Activated T-helper 17 cell treated with anti-CD3 and anti-CD28 coated beads, Interleukin-2, amount 50 U/mL, for 72 hours (primary cell): ENCODE data around the gene BCKDHA. TPM values are rescaled to one million over a fixed set of nuclear protein-coding genes. Genes with fewer than 3 reads are reported as not detected.
A peak's percentile ranks its signal among the peaks of the same experiment; 100 is the strongest.
"Not testable (repeated sequence)": the region's sequence is repeated elsewhere in the genome, so short reads cannot be mapped to it uniquely, and the experiment has no call there.

Experiments used
- ATAC-seq: fragments of 150-1000 bp; cut with Tn5 transposase; replicated peaks from 2 replicates; pipeline ENCODE4 v1.10.0; 2021; ENCODE audit warnings: mild to moderate bottlenecking, moderate library complexity
- H3K27ac Mint-ChIP-seq: one replicate; pipeline ENCODE4 v1.8.0; 2022; ENCODE audit warnings: mixed read lengths
- H3K27me3 Mint-ChIP-seq: one replicate; pipeline ENCODE4 v1.8.0; 2022; ENCODE audit warnings: mixed read lengths
- H3K36me3 Mint-ChIP-seq: one replicate; pipeline ENCODE4 v1.8.0; 2022; ENCODE audit warnings: low read depth, mild to moderate bottlenecking, mixed read lengths
- H3K4me1 Mint-ChIP-seq: one replicate; pipeline ENCODE4 v1.8.0; 2022; ENCODE audit warnings: mixed read lengths
- H3K4me3 Mint-ChIP-seq: one replicate; pipeline ENCODE4 v1.8.0; 2022; ENCODE audit warnings: mild to moderate bottlenecking, mixed read lengths
- H3K9me3 Mint-ChIP-seq: one replicate; pipeline ENCODE4 v1.8.0; 2022; ENCODE audit warnings: mixed read lengths
- total RNA-seq, 2 donors: library from RNA; stranded (reverse); gene quantifications; one replicate each; pipeline ENCODE4 v1.2.3, GENCODE V29; 2022

Gene BCKDHA
- total RNA-seq, 2 donors from 2014 or later: 19.4 to 48.1 TPM

- H3K36me3 Mint-ChIP-seq: peaks cover 53% of the 10 kb centered on the region
- ATAC-seq: no peak
- H3K4me1 Mint-ChIP-seq: peaks cover 14% of the 10 kb centered on the region
- H3K4me3 Mint-ChIP-seq: no peak overlapping the region
- no peaks in the 10 kb centered on the region for H3K9me3 Mint-ChIP-seq
- no peak overlapping the region for H3K27ac Mint-ChIP-seq
- no peaks in the 10 kb centered on the region for H3K27me3 Mint-ChIP-seq
Observed at GRCh38 chr19:41434450-41434849, 36.8 kb downstream of the BCKDHA start.

- H3K36me3 Mint-ChIP-seq: peaks cover 45% of the 10 kb centered on the region
- not testable (repeated sequence) for H3K9me3 Mint-ChIP-seq, H3K27me3 Mint-ChIP-seq, ATAC-seq, H3K4me3 Mint-ChIP-seq, H3K27ac Mint-ChIP-seq
- H3K4me1 Mint-ChIP-seq: peaks cover 14% of the 10 kb centered on the region
Observed at GRCh38 chr19:41435376-41435775, 37.8 kb downstream of the BCKDHA start.

DNA sequence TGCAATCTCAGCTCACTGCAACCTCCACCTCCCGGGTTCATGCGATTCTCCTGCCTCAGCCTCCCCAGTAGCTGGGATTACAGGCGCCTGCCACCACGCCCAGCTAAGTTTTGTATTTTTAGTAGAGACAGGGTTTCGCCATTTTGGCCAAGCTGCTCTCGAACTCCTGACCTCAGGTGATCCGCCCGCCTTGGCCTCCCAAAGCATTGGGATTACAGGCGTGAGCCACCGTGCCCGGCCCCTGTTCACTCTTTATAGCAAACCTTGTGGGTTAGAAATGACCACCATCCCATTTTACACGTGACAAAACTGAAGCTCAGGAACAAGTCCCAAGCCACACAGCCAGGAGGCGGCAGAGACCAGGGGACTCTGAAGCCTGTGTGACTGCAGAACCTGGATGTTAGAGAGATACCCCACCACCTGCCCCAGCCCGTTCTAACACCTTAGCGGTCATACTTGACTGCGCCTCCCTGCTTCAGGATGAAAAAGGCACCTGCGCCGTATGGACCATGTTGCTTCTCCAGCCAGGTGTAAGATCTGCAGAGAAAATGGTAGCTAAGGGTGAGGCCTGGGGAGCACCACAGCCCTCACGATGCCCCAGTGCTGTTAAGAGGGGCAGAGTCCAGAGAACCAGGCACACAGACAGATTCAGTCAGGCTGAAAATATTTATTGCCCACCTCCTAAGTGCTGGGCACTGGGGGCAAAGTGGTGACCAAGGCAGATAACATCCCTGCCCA, 38.5 kb downstream of the BCKDHA start:
- no peak for ATAC-seq
- H3K9me3 Mint-ChIP-seq: no peaks in the 10 kb centered on the region
- H3K4me3 Mint-ChIP-seq: no peak overlapping the region
- H3K36me3 Mint-ChIP-seq: peaks cover 42% of the 10 kb centered on the region
- no peak overlapping the region for H3K27ac Mint-ChIP-seq
- peaks cover 11% of the 10 kb centered on the region for H3K4me1 Mint-ChIP-seq
- H3K27me3 Mint-ChIP-seq: no peaks in the 10 kb centered on the region

- H3K27ac Mint-ChIP-seq: no peak overlapping the region
- no peaks in the 10 kb centered on the region for H3K27me3 Mint-ChIP-seq
- ATAC-seq: no peak
- H3K9me3 Mint-ChIP-seq: no peaks in the 10 kb centered on the region
- no peak overlapping the region for H3K4me3 Mint-ChIP-seq
- peaks cover 37% of the 10 kb centered on the region for H3K36me3 Mint-ChIP-seq
- H3K4me1 Mint-ChIP-seq: peaks cover 9% of the 10 kb centered on the region
Observed at GRCh38 chr19:41436674-41436951, 39.0 kb downstream of the BCKDHA start.

DNA sequence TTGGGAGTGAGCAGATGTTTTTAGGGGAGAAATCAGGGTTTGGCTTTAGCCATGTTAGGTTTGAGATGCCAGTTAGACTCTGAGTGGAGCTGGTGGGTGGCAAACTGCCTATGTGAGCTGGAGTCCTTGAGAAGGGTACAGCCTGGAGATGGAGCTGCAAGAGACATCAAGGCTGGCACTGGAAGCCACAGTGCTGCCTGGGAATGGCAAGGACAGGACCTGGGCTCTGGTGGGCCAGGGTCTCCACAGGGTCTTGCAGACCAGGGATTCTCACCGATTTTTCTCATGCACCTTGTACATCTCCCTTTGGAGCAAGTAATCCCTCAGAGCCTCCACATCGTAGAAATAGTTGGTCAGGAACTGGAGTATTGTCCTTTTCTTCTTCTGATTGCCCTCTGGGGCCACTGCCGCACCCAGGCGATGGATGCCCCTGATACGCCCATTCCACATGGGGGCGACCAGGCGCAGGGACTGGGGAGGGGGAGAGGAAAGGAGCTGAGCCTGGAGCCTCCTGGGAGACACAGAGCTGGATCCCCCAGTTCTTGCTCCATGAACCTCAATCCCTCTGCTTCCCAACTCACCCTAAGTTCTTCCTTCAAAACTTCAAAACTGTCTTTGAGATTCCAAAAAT, 40.4 kb downstream of the BCKDHA start:
- no peaks in the 10 kb centered on the region for H3K9me3 Mint-ChIP-seq
- H3K27me3 Mint-ChIP-seq: no peaks in the 10 kb centered on the region
- H3K4me3 Mint-ChIP-seq: no peak overlapping the region
- peaks cover 23% of the 10 kb centered on the region for H3K36me3 Mint-ChIP-seq
- no peak for ATAC-seq
- peaks cover 9% of the 10 kb centered on the region for H3K4me1 Mint-ChIP-seq
- no peak overlapping the region for H3K27ac Mint-ChIP-seq

GRCh38 chr19:41439441-41440222, 42.0 kb downstream of the BCKDHA start, which contains the start of gene DMAC2:
Gene DMAC2 (minus strand): TSS chr19:41439912. CDS start chr19:41439899, 13 bp downstream.
- no peak within 1 kb of the TSS for H3K27ac Mint-ChIP-seq
- peaks cover 10% of the 10 kb centered on the region for H3K36me3 Mint-ChIP-seq

DNA sequence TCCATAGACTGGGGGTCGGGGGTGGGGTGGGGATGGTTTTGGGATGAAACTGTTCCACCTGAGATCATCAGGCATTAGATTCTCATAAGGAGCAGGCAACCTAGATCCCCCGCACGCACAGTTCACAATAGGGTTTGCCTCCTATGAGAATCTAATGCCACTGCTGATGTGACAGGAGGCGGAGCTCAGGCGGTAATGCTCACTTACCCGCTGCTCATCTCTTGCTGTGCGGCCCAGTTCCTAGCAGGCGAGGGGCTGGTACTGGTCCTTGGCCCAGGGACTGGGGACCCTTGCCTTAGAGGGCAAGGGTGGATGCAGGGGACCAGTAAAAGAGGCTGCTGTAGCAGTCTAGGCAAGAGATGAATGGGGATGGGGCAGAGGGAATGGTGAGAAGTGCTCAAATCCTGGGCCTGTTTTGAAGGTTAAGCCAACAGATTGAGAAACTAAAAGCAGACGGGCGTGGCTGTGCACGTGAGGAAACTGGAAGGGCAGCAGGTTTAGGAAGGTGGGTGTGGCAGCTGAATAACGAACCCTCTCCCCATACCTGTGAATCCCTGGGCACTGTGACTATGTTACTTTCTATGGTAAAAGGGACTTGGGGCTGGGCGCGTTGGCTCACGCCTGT, 43.8 kb downstream of the BCKDHA start:
- no peak overlapping the region for H3K4me3 Mint-ChIP-seq
- ATAC-seq: no peak
- H3K9me3 Mint-ChIP-seq: no peaks in the 10 kb centered on the region
- H3K27me3 Mint-ChIP-seq: peaks cover 6% of the 10 kb centered on the region
- H3K27ac Mint-ChIP-seq: no peak overlapping the region
- H3K4me1 Mint-ChIP-seq: peaks cover 8% of the 10 kb centered on the region
- peaks cover 5% of the 10 kb centered on the region for H3K36me3 Mint-ChIP-seq

More at GRCh38 chr19:41439441-41440222, 42.0 kb downstream of the BCKDHA start, which contains the start of gene DMAC2:
- peak; percentile 97 for ATAC-seq
- Mint-ChIP-seq H3K4me1 (peaks cover 9% of the 10 kb centered on the region), H3K4me3 (no peak within 1 kb of the TSS), H3K9me3 (no peaks in the 10 kb centered on the region), H3K27me3 (peaks cover 6% of the 10 kb centered on the region)

DNA sequence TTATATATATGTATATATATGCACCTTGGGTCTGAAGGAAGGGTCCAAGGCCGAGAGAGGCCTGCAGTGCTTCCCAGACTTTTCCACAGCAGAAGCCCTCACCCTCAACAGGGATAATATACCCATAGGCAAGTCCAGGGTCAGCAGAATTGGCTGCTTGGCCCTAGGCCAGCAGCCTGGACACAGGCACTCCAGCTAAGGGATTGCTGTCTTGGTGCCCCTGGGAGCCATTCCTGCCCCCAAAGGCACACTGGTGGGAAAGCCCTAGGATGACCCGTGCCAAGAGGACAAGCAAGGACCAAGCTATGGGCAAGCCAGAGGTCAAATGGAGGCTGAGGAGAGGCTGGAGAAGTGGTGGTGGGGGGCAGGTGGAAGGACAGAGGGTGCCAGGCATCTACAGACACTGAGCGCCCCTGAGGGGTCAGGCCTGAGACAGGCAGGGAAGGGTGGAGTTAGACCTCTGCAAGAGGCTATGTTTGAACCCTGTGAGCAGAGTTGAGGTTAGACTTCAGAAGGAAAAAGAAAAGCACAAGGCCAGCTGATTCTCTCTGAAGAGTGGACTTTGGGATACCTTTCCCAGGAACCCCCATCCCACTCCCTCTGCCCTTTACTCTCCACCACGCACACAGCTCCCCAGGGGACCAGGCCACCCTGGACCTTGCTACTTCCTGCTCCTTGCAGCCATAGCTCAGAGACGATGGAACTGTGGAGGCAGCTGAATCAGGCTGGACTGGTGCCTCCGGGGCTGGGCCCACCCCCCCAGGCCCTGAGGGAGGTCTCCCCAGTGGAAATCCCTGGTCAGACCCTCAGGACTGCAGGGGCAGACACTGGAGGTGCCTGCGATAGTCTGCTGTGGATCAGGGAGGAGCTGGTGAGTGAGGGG, 45.1 kb downstream of the BCKDHA start, which contains the start of gene ERICH4:
Gene ERICH4, plus strand, starts transcription at position 684 of the 883 bp plus-strand sequence. Its CDS starts 14 bp downstream, at position 698.
- peak within 1 kb of the TSS; percentile 16 for H3K27ac Mint-ChIP-seq
- no peak within 1 kb of the TSS for H3K4me3 Mint-ChIP-seq
- H3K9me3 Mint-ChIP-seq: no peaks in the 10 kb centered on the region
- H3K36me3 Mint-ChIP-seq: no peaks in the 10 kb centered on the region
- H3K4me1 Mint-ChIP-seq: peaks cover 4% of the 10 kb centered on the region
- ATAC-seq: no peak
- H3K27me3 Mint-ChIP-seq: peaks cover 6% of the 10 kb centered on the region

DNA sequence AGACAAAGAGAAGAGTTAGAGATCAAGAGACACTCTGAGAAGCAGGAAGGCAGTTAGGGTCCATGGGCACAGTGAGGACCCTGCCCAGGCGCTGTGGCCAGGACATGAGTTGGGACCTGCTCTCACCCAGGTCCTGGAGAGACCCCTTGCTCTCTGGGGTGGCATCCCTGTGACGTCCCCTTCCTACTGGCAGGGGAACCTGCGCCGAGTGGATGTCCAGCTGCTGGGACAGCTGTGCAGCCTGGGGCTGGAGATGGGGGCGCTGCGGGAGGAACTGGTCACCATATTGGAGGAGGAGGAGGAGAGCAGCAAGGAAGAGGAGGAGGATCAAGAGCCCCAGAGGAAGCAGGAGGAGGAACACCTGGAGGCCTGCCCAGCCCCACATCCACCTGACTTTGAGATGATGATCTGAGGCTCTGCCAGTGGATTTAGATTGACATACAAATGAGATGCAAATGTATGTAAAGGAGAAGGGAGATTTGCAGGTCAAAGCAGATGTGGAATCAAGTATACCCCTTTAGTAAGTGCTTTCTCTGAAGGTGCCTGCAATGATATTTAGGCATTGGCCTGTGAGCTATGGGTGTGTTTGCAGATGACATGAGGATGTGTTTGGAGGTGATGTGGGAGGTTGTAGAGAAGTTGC, 46.3 kb downstream of the BCKDHA start:
- peak overlapping the region; percentile 16 for H3K27ac Mint-ChIP-seq
- peaks cover 6% of the 10 kb centered on the region for H3K27me3 Mint-ChIP-seq
- H3K36me3 Mint-ChIP-seq: no peaks in the 10 kb centered on the region
- no peak for ATAC-seq
- H3K4me1 Mint-ChIP-seq: no peaks in the 10 kb centered on the region
- H3K4me3 Mint-ChIP-seq: no peak overlapping the region
- H3K9me3 Mint-ChIP-seq: no peaks in the 10 kb centered on the region

DNA sequence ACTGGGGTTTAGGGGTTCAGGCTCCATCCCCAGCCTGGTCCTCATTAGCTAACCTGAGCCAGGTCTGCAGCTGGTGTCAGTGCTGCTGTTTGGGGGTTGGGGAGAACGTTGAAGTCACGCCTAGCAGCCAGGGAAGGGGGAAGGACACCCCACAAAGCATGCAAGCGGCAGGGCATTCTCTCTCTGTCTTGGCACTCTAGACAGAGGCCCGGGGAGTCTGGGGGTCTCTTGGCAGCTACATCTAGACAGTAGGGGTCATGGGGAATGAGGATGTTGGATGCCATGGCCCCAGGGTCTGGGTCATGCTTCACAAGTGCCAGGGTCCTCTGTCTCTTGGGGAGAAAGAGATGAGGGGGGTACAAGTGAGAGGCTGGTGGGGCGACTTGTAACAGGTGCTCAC, 48.0 kb downstream of the BCKDHA start:
- Mint-ChIP-seq H3K27ac (no peak overlapping the region), H3K27me3 (peaks cover 6% of the 10 kb centered on the region), H3K36me3 (no peaks in the 10 kb centered on the region), H3K9me3 (no peaks in the 10 kb centered on the region), H3K4me3 (no peak overlapping the region), H3K4me1 (no peaks in the 10 kb centered on the region)
- no peak for ATAC-seq

GRCh38 chr19:41447732-41448332, 50.2 kb downstream of the BCKDHA start:
- H3K27me3 Mint-ChIP-seq: peaks cover 6% of the 10 kb centered on the region
- H3K36me3 Mint-ChIP-seq: no peaks in the 10 kb centered on the region
- no peak overlapping the region for H3K27ac Mint-ChIP-seq
- ATAC-seq: no peak
- H3K4me1 Mint-ChIP-seq: no peaks in the 10 kb centered on the region
- peak overlapping the region; percentile 15 for H3K4me3 Mint-ChIP-seq
- no peaks in the 10 kb centered on the region for H3K9me3 Mint-ChIP-seq

DNA sequence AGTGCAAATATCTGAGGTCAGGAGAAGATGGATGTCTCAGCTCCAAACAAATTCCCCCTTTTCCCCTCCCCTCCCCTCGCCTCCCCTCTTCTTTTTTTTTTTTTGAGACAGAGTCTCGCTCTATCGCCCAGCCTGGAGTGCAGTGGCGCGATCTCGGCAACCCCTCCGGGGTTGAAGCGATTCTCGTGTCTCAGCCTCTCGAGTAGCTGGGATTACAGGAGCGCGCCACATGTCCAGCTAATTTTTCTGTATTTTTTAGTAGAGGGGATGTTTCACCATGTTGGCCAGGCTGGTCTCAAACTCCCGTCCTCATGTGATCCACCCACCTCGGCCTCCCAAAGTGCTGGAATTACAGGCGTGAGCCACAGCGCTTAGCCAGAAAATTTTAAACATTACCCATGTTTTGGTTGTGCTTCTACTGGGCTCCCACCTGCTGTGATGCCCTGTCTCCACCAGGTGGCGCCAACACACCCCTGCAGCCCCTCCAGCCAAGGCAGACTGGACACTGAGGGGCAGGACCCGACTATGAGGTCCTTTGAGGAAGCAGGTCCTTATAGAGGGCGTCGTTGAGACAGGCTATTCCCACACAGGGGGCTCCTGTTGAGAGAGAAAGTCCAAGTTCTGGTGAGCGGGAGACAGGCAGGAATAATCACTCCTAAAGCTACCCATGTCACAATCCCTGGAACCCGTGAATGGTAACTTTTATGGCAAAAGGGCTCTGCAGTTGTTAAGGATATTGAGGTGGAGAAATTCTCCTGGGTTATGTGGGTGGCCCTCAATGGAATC, 51.7 kb downstream of the BCKDHA start:
- Mint-ChIP-seq H3K9me3 (no peaks in the 10 kb centered on the region), H3K27me3 (no peaks in the 10 kb centered on the region), H3K4me3 (peak overlapping the region; percentile 71), H3K4me1 (no peaks in the 10 kb centered on the region), H3K27ac (peak overlapping the region; percentile 24), H3K36me3 (no peaks in the 10 kb centered on the region)
- ATAC-seq: peak; percentile 94
